AG10803 (cell line): ENCODE measurements around the gene MSI2.

Source experiments
- DNase-seq: peaks from one replicate; pipeline ENCODE4 v3.0.0; 2010; ENCODE audit warnings: low read depth
- H3K4me3 ChIP-seq: 2 replicates; pipeline ENCODE4 v1.5.1; 2011; ENCODE audit warnings: mild to moderate bottlenecking, low read length, control low read depth
- TF ChIP-seq, protein P1 (sequence below): conservative IDR thresholded peaks from 2 replicates; pipeline ENCODE4 v1.5.1; 2011; ENCODE audit warnings: mild to moderate bottlenecking, low read length, control low read depth, inconsistent platforms

MSI2 gene

DNA sequence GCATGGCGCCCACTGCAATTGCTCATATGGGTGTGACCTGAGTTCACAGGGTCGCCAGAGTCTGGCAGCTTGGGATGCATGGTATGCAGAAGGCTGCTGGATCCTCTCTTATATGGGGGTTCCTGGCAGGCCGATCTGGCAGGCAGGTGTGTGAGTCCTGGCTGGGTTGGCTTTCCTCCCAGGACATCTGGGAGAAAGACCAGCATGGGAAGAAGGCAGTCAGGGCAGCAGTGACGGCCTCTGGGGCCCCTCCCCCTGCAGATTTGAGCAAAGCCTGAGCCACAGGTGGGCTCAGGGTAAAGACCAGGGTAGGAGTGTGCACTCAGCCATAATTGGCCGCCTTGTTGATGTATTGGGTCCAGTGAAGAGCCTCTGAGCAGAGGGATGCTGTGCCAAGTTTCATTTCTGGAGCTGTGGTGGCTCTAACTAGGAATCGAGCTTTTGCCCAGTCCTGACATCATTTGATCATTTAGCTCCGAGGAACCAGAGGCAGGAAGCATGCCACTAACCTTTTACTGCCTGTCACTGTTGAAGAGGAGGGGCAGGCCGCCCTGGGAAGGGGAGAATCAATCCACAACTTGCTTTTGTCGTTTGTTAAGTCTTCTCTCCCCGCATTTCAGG is 314.5 kb downstream of the MSI2 start:
- no peak overlapping the region for H3K4me3 ChIP-seq
- TF ChIP-seq, protein P1, sequence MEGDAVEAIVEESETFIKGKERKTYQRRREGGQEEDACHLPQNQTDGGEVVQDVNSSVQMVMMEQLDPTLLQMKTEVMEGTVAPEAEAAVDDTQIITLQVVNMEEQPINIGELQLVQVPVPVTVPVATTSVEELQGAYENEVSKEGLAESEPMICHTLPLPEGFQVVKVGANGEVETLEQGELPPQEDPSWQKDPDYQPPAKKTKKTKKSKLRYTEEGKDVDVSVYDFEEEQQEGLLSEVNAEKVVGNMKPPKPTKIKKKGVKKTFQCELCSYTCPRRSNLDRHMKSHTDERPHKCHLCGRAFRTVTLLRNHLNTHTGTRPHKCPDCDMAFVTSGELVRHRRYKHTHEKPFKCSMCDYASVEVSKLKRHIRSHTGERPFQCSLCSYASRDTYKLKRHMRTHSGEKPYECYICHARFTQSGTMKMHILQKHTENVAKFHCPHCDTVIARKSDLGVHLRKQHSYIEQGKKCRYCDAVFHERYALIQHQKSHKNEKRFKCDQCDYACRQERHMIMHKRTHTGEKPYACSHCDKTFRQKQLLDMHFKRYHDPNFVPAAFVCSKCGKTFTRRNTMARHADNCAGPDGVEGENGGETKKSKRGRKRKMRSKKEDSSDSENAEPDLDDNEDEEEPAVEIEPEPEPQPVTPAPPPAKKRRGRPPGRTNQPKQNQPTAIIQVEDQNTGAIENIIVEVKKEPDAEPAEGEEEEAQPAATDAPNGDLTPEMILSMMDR: no peak
- DNase-seq: no peak

DNA sequence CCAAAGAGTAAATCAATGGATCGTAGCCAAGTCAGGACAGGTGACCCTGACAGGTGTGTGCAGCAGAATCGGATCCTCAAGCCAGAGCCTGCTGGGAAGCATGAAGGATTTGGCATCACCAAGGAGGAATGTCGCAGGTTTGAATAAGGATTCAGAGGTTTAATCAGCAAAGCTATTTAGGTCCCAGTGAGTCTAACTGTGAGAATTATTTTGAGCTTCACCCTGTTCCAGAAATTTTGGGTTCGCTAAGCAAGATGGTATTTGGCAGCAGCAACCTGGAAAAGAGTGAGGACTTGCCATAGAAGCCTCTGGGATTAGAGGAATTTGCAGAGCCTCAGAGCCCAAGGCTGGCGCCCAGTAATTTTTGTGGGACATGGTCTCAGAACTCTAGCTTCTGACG is 315.7 kb downstream of the MSI2 start:
- DNase-seq: no peak
- TF ChIP-seq, protein P1: no peak
- H3K4me3 ChIP-seq: no peak overlapping the region

DNA sequence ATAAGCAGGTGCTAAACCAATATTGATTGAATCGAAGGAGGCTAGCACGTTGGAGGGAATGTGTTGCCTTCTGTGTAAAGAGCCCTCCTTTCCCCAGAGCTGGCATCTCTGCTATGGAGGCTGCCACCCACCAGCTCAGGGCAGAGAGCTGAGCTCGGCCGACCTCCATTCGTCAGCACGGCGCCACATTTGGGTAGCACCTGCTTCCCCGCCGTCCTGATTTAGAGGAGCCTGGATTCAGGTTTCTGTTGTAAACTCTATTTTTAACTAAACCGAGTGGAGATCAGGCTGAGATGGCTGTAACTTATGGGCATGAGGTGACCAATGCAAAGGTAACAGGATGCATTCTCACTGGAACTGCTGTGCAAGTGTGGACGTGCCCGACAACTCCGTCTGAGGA is 316.3 kb downstream of the MSI2 start:
- DNase-seq: no peak
- TF ChIP-seq, protein P1: no peak
- H3K4me3 ChIP-seq: no peak overlapping the region

GRCh38 chr17:57574040-57574513 is 317.8 kb downstream of the MSI2 start:
- peak; percentile 67 for DNase-seq
- no peak overlapping the region for H3K4me3 ChIP-seq
- TF ChIP-seq, protein P1: no peak

GRCh38 chr17:57576744-57577143 is 320.4 kb downstream of the MSI2 start:
- TF ChIP-seq, protein P1: no peak
- no peak overlapping the region for H3K4me3 ChIP-seq

GRCh38 chr17:57577751-57578607 is 321.7 kb downstream of the MSI2 start:
- H3K4me3 ChIP-seq: peak overlapping the region; percentile 44
- DNase-seq: peak; percentile 65
- TF ChIP-seq, protein P1: no peak

More at GRCh38 chr17:57576744-57577143, 320.4 kb downstream of the MSI2 start:
- no peak for DNase-seq
